Gastroesophageal sphincter (tissue), 3 donors: Measurements from ENCODE around the gene PRKN.

Experiments
- POLR2A ChIP-seq, 2 donors: fragments of 450-650 bp; IDR thresholded peaks; one replicate each; pipeline ENCODE4 v1.6.1; 2017; ENCODE audit warnings: antibody characterized with exemption in 2 of 2, mild to moderate bottlenecking in 2 of 2, moderate library complexity in 1 of 2
- POLR2AphosphoS5 ChIP-seq: sonication (generic); formaldehyde crosslinking; IDR thresholded peaks from one replicate; pipeline ENCODE4 v1.6.1; 2017; ENCODE audit warnings: antibody characterized with exemption
- TF ChIP-seq, protein P1 (sequence below), 4 experiments: fragments of 200-600 bp in 2 of 4; fragments of 450-650 bp in 2 of 4; sonication (generic) in 1 of 4; IDR thresholded peaks; one replicate each; pipeline ENCODE4 v1.5.1; 2017 to 2019; ENCODE audit warnings: antibody characterized with exemption in 4 of 4, mild to moderate bottlenecking in 2 of 4, moderate library complexity in 2 of 4

DNA sequence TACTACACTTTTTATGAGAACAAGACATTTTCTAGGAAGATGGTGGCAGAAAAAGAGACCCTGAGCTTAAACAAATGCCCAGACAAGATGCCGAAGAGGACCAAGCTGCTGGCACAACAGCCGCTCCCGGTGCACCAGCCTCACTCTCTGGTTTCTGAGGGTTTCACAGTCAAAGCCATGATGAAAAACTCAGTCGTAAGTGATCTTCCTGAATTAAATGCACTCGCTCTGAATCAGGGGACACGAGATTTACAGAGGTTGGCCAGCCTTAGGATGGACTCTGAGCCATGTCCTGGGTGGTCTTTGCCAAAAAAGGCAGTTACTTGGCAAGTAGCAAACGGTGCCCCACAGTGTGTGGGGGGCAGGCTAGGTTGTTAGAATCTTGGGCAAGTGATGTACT is 631 bp upstream of the PRKN start:
- TF ChIP-seq, protein P1, sequence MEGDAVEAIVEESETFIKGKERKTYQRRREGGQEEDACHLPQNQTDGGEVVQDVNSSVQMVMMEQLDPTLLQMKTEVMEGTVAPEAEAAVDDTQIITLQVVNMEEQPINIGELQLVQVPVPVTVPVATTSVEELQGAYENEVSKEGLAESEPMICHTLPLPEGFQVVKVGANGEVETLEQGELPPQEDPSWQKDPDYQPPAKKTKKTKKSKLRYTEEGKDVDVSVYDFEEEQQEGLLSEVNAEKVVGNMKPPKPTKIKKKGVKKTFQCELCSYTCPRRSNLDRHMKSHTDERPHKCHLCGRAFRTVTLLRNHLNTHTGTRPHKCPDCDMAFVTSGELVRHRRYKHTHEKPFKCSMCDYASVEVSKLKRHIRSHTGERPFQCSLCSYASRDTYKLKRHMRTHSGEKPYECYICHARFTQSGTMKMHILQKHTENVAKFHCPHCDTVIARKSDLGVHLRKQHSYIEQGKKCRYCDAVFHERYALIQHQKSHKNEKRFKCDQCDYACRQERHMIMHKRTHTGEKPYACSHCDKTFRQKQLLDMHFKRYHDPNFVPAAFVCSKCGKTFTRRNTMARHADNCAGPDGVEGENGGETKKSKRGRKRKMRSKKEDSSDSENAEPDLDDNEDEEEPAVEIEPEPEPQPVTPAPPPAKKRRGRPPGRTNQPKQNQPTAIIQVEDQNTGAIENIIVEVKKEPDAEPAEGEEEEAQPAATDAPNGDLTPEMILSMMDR (IDR thresholded peaks at IDR 0.05), result no peak
- TF ChIP-seq POLR2AphosphoS5, result no peak
- no peak for TF ChIP-seq POLR2A (IDR thresholded peaks at IDR 0.05)
